ENCODE measurements around the gene WNT9A. TPM values are rescaled to one million over a fixed set of nuclear protein-coding genes. Genes with fewer than 3 reads are reported as not detected.

WNT9A gene
- total RNA-seq, 2 experiments from 2014 or later: not detected

DNA sequence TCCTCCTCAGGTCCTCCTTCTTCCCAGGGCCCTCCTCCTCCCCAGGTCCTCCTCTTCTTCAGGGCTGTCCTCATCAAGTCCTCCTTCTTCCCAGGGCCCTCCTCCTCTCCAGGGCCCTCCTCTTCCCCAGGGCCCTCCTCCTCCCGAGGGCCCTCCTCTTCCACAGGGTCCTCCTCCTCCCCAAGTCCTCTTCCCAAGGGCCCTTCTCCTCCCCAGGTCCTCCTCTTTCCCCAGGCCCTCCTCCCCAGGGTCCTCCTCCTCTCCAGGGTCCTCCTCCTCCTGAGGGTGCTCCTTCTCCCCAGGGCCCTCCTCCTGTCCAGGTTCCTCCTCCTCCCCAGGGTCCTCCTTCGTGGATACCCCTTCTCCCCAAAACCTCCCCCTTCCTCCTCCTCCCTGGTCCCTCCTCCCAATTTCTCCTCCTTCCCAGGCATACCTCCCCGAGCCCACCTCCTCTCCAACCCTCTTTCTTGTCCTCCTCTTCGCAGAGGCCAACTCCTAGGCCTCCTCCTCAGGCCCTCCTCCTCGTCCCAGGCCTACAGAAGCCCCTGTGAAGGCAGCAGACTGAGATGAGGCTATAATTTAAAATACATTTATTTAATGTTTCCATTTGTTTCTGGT is 29.5 kb downstream of the WNT9A start:
- DNase-seq (ENCODE audit: low spot score): no peak
- TF ChIP-seq, protein P1, sequence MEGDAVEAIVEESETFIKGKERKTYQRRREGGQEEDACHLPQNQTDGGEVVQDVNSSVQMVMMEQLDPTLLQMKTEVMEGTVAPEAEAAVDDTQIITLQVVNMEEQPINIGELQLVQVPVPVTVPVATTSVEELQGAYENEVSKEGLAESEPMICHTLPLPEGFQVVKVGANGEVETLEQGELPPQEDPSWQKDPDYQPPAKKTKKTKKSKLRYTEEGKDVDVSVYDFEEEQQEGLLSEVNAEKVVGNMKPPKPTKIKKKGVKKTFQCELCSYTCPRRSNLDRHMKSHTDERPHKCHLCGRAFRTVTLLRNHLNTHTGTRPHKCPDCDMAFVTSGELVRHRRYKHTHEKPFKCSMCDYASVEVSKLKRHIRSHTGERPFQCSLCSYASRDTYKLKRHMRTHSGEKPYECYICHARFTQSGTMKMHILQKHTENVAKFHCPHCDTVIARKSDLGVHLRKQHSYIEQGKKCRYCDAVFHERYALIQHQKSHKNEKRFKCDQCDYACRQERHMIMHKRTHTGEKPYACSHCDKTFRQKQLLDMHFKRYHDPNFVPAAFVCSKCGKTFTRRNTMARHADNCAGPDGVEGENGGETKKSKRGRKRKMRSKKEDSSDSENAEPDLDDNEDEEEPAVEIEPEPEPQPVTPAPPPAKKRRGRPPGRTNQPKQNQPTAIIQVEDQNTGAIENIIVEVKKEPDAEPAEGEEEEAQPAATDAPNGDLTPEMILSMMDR (conservative IDR thresholded peaks at IDR 0.05; ENCODE audit: low read length): no peak
- no peak for TF ChIP-seq EZH2phosphoT487 (IDR thresholded peaks at IDR 0.05; ENCODE audit: borderline replicate concordance, low read depth, low read length)
- Histone ChIP-seq H3K36me3 (ENCODE audit: insufficient read depth, low read length) (no peaks in the 10 kb centered on the region), H3K9me3 (ENCODE audit: low read length) (no peaks in the 10 kb centered on the region), H3K9me2 (ENCODE audit: insufficient read depth, low read length) (no peaks in the 10 kb centered on the region), H3K79me2 (ENCODE audit: insufficient read depth, low read depth, low read length) (no peaks in the 10 kb centered on the region), H2AFZ (ENCODE audit: low read length) (no peak overlapping the region), H4K20me1 (ENCODE audit: insufficient read depth, low read length) (no peaks in the 10 kb centered on the region), H3K27ac (ENCODE audit: low read depth, low read length, poor library complexity, severe bottlenecking) (no peak overlapping the region), H3K4me1 (ENCODE audit: insufficient read depth, low read length, poor library complexity, severe bottlenecking) (no peaks in the 10 kb centered on the region), H3K4me3 (ENCODE audit: low read depth, low read length, poor library complexity, severe bottlenecking) (no peak overlapping the region), H3K4me2 (ENCODE audit: low read length) (no peak overlapping the region)
- ChIA-PET POLR2A (no interaction called here), CTCF (ENCODE audit: unreplicated experiment) (no interaction called here)
- intact Hi-C loops (cut with micrococcal nuclease; ENCODE audit: unreplicated experiment): no loop called here
- BruUV-seq (replicated peaks): no TSS peak

GRCh38 chr1:227917081-227917950 is 30.4 kb downstream of the WNT9A start:
- no peaks in the 10 kb centered on the region for H3K36me3 ChIP-seq (ENCODE audit: insufficient read depth, low read length)
- H3K9me3 ChIP-seq (ENCODE audit: low read length): no peaks in the 10 kb centered on the region
- H3K4me3 ChIP-seq (ENCODE audit: low read depth, low read length, poor library complexity, severe bottlenecking): no peak overlapping the region
- no peak overlapping the region for H2AFZ ChIP-seq (ENCODE audit: low read length)
- intact Hi-C loops (cut with micrococcal nuclease; ENCODE audit: unreplicated experiment): no loop called here
- no peaks in the 10 kb centered on the region for H4K20me1 ChIP-seq (ENCODE audit: insufficient read depth, low read length)
- ChIA-PET CTCF (ENCODE audit: unreplicated experiment) (no interaction called here), POLR2A (no interaction called here)
- H3K4me2 ChIP-seq (ENCODE audit: low read length): no peak overlapping the region
- no peaks in the 10 kb centered on the region for H3K4me1 ChIP-seq (ENCODE audit: insufficient read depth, low read length, poor library complexity, severe bottlenecking)
- DNase-seq (ENCODE audit: low spot score): no peak
- BruUV-seq (replicated peaks): no TSS peak
- TF ChIP-seq, protein P1 (conservative IDR thresholded peaks at IDR 0.05; ENCODE audit: low read length): no peak
- no peak for TF ChIP-seq EZH2phosphoT487 (IDR thresholded peaks at IDR 0.05; ENCODE audit: borderline replicate concordance, low read depth, low read length)
- H3K9me2 ChIP-seq (ENCODE audit: insufficient read depth, low read length): no peaks in the 10 kb centered on the region
- no peaks in the 10 kb centered on the region for H3K79me2 ChIP-seq (ENCODE audit: insufficient read depth, low read depth, low read length)
- no peak overlapping the region for H3K27ac ChIP-seq (ENCODE audit: low read depth, low read length, poor library complexity, severe bottlenecking)

- intact Hi-C loops (cut with micrococcal nuclease; ENCODE audit: unreplicated experiment): no loop called here
- BruUV-seq (replicated peaks): no TSS peak
- no peaks in the 10 kb centered on the region for H3K4me1 ChIP-seq (ENCODE audit: insufficient read depth, low read length, poor library complexity, severe bottlenecking)
- H3K36me3 ChIP-seq (ENCODE audit: insufficient read depth, low read length): no peaks in the 10 kb centered on the region
- CTCF ChIA-PET (ENCODE audit: unreplicated experiment): no interaction called here
- H3K4me2 ChIP-seq (ENCODE audit: low read length): no peak overlapping the region
- no peak for DNase-seq (ENCODE audit: low spot score)
- no peaks in the 10 kb centered on the region for H4K20me1 ChIP-seq (ENCODE audit: insufficient read depth, low read length)
- TF ChIP-seq, protein P1 (conservative IDR thresholded peaks at IDR 0.05; ENCODE audit: low read length): no peak
- TF ChIP-seq EZH2phosphoT487 (IDR thresholded peaks at IDR 0.05; ENCODE audit: borderline replicate concordance, low read depth, low read length): no peak
- H3K9me3 ChIP-seq (ENCODE audit: low read length): no peaks in the 10 kb centered on the region
- no peaks in the 10 kb centered on the region for H3K79me2 ChIP-seq (ENCODE audit: insufficient read depth, low read depth, low read length)
- H3K4me3 ChIP-seq (ENCODE audit: low read depth, low read length, poor library complexity, severe bottlenecking): no peak overlapping the region
- no peaks in the 10 kb centered on the region for H3K9me2 ChIP-seq (ENCODE audit: insufficient read depth, low read length)
- H3K27ac ChIP-seq (ENCODE audit: low read depth, low read length, poor library complexity, severe bottlenecking): no peak overlapping the region
- POLR2A ChIA-PET: no interaction called here
- H2AFZ ChIP-seq (ENCODE audit: low read length): no peak overlapping the region
Observed at GRCh38 chr1:227916655-227917054, 31.1 kb downstream of the WNT9A start.
